ENCODE results near the gene CYTH3. TPM values are rescaled to one million over a fixed set of nuclear protein-coding genes. Genes with fewer than 3 reads are reported as not detected.
"Not testable (repeated sequence)": the region's sequence is repeated elsewhere in the genome, so short reads cannot be mapped to it uniquely, and the experiment has no call there.

The CYTH3 gene
- polyA plus RNA-seq, 4 donors, result 32.9 to 47.1 (median 38.6) TPM

- DNase-seq (ENCODE audit: low read depth in 4 of 4, low spot score in 3 of 4), result no peak
These were observed 113.9 kb downstream of the CYTH3 start for GRCh38 chr7:6158424-6159096.

GRCh38 chr7:6157685-6158423 is 114.6 kb downstream of the CYTH3 start:
- DNase-seq (ENCODE audit: low read depth in 4 of 4, low spot score in 3 of 4), result no peak

GRCh38 chr7:6156734-6157133 is 115.7 kb downstream of the CYTH3 start:
- no peak for DNase-seq (ENCODE audit: low read depth in 4 of 4, low spot score in 3 of 4)

- no peak for DNase-seq (ENCODE audit: low read depth in 4 of 4, low spot score in 3 of 4)
These were observed 116.8 kb downstream of the CYTH3 start for GRCh38 chr7:6155596-6155995.

- DNase-seq (ENCODE audit: low read depth in 4 of 4, low spot score in 3 of 4), result no peak
These were observed 117.7 kb downstream of the CYTH3 start for GRCh38 chr7:6154542-6155404.

- no peak for DNase-seq (ENCODE audit: low read depth in 4 of 4, low spot score in 3 of 4)
These were observed 118.5 kb downstream of the CYTH3 start for GRCh38 chr7:6153646-6154541.

GRCh38 chr7:6151994-6152735 is 120.3 kb downstream of the CYTH3 start:
- no peak for DNase-seq (ENCODE audit: low read depth in 4 of 4, low spot score in 3 of 4)

- DNase-seq (ENCODE audit: low read depth in 4 of 4, low spot score in 3 of 4), result not testable (repeated sequence)
These were observed 120.9 kb downstream of the CYTH3 start for GRCh38 chr7:6151527-6151926.

- DNase-seq (ENCODE audit: low read depth in 4 of 4, low spot score in 3 of 4), result no peak
These were observed 122.4 kb downstream of the CYTH3 start for GRCh38 chr7:6149996-6150395.

GRCh38 chr7:6148724-6149360 is 123.6 kb downstream of the CYTH3 start:
- no peak for DNase-seq (ENCODE audit: low read depth in 4 of 4, low spot score in 3 of 4)

- no peak for DNase-seq (ENCODE audit: low read depth in 4 of 4, low spot score in 3 of 4)
These were observed 124.8 kb downstream of the CYTH3 start for GRCh38 chr7:6147627-6148026.

GRCh38 chr7:6146666-6147065 is 125.8 kb downstream of the CYTH3 start:
- DNase-seq (ENCODE audit: low read depth in 4 of 4, low spot score in 3 of 4), result no peak

GRCh38 chr7:6143997-6144396 is 128.4 kb downstream of the CYTH3 start:
- no peak for DNase-seq (ENCODE audit: low read depth in 4 of 4, low spot score in 3 of 4)

- no peak for DNase-seq (ENCODE audit: low read depth in 4 of 4, low spot score in 3 of 4)
These were observed 129.5 kb downstream of the CYTH3 start for GRCh38 chr7:6142871-6143380.

- no peak for DNase-seq (ENCODE audit: low read depth in 4 of 4, low spot score in 3 of 4)
These were observed 133.0 kb downstream of the CYTH3 start for GRCh38 chr7:6139189-6139996.

- no peak for DNase-seq (ENCODE audit: low read depth in 4 of 4, low spot score in 3 of 4)
These were observed 135.9 kb downstream of the CYTH3 start for GRCh38 chr7:6136475-6136874.

GRCh38 chr7:6133249-6133648 is 139.2 kb downstream of the CYTH3 start:
- DNase-seq (ENCODE audit: low read depth in 4 of 4, low spot score in 3 of 4), result no peak

- no peak for DNase-seq (ENCODE audit: low read depth in 4 of 4, low spot score in 3 of 4)
These were observed 142.3 kb downstream of the CYTH3 start for GRCh38 chr7:6130007-6130587.

Data from left renal pelvis (tissue), 4 donors.